22Rv1 (cell line): Measurements from ENCODE around the gene GYS2.
"Not testable (repeated sequence)": the region's sequence is repeated elsewhere in the genome, so short reads cannot be mapped to it uniquely, and the experiment has no call there.

Experiments
- H3K27ac ChIP-seq: fragments of 450-650 bp; 2 replicates; pipeline ENCODE4 v1.5.1; 2017
- ZFX ChIP-seq: fragments of 450-650 bp; IDR thresholded peaks from 2 replicates; pipeline ENCODE4 v1.6.1; 2017; ENCODE audit warnings: antibody characterized with exemption, borderline replicate concordance
- TF ChIP-seq, protein P1 (sequence below): fragments of 450-650 bp; IDR thresholded peaks from 2 replicates; pipeline ENCODE4 v1.5.1; 2017; ENCODE audit warnings: mild to moderate bottlenecking

Gene GYS2

DNA sequence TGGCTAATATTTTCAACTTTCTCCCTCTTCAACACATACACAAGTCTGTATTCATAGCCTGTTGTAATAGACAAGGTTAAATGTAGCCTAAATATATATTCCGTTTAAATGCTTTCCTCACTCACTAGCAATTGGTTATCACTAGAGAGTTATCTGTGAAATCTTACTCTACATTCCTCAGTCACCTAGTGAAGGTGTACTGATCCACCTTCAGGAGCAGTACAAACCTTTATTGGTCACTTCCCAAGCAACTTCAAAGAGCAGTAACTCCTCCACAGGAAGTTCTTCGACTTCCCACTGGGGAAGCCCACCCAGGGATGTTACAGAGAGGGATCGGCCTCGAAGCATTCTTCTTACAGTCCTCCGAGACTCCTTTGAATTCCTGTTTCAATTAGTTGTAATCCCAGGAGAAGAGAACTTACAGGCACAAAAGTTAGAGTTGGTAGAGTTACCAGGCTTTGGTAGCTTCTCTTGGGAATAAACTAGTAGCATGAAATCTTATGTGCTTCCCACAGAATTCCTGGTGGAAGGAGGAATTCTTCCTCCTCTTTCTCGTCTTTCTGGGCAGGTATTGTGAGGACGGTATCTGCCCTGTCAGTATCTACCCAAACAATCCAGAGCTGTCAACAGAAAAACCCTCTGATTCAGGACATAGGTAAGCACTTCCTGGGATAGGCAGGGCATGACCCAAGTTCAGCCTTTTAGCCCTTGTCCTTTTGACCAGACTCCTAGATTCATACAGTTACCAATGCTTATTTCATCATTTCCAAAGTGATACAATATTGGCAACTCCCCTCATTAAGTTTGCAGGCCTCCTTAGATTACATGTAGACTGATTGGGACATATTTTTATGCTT lies at the start of gene GYS2:
Gene GYS2 (minus strand): TSS at position 603 of the 857 bp plus-strand sequence. CDS start 255 bp downstream, at position 348.
- TF ChIP-seq, protein P1, sequence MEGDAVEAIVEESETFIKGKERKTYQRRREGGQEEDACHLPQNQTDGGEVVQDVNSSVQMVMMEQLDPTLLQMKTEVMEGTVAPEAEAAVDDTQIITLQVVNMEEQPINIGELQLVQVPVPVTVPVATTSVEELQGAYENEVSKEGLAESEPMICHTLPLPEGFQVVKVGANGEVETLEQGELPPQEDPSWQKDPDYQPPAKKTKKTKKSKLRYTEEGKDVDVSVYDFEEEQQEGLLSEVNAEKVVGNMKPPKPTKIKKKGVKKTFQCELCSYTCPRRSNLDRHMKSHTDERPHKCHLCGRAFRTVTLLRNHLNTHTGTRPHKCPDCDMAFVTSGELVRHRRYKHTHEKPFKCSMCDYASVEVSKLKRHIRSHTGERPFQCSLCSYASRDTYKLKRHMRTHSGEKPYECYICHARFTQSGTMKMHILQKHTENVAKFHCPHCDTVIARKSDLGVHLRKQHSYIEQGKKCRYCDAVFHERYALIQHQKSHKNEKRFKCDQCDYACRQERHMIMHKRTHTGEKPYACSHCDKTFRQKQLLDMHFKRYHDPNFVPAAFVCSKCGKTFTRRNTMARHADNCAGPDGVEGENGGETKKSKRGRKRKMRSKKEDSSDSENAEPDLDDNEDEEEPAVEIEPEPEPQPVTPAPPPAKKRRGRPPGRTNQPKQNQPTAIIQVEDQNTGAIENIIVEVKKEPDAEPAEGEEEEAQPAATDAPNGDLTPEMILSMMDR, result no peak
- TF ChIP-seq ZFX, result no peak
- H3K27ac ChIP-seq, result no peak within 1 kb of the TSS

DNA sequence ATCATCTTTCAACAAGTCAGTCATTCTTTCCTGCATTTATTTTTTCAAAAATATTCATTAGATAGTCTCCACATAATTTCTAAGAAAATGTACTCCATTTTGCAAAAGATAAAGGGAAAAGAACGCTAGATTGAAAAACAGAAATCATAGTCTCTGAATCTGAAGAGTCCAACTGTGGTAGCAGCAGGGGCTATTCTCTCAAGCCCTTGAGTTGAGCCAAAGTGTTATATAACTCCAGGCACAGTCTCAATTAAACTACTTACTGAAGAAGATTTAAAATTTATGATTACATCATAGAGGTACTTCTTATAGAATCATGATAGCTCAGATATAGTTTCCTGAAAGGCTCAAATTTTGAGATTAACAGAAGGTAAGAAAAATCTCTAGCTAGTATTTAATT lies 47.2 kb upstream of the GYS2 start:
- no peak overlapping the region for H3K27ac ChIP-seq
- TF ChIP-seq, protein P1, result no peak
- no peak for TF ChIP-seq ZFX

DNA sequence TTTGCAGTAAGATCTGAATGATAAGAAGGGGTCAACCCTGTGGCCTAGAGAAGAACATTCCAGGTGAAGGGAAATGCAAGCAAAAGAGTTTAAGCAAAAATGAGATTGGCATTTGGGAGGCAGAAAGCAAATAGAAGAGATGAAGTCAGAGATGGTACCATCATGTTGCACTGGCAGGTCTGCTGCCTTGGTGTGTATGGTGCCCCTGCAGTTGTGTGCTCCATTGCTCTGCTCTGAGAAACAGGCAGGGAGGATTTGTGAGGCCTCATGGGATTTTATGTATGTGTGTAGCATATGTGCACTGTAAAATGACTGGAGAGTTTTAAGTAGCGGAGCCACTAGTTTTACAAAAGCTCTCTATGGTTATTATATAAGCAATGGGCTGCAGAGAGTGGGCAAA lies 46.4 kb upstream of the GYS2 start:
- H3K27ac ChIP-seq, result no peak overlapping the region
- no peak for TF ChIP-seq ZFX
- TF ChIP-seq, protein P1, result no peak

- no peak for TF ChIP-seq ZFX
- TF ChIP-seq, protein P1, result no peak
- no peak overlapping the region for H3K27ac ChIP-seq
Observed at GRCh38 chr12:21649034-21649433, 44.4 kb upstream of the GYS2 start.

DNA sequence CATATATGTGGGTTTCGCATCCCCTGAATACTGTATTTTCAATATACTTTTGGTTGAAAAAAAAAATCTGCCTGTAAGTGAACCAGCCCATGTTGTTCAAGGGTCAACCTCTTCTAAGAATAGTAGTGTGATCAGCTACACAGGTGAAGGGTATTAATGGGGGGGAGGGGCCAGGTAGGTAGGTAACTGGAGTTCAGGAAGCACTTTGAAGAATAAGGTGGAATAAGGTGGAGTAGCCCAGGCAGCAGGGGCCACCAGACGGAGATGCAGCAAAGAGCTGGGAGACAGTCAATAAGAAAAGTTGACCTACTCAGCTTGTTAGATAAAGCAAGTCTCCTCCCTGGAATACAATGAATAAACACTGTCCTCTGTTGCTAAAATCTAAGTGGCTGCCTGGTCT lies 43.7 kb upstream of the GYS2 start:
- no peak for TF ChIP-seq ZFX
- H3K27ac ChIP-seq, result no peak overlapping the region

GRCh38 chr12:21647179-21647578 lies 42.5 kb upstream of the GYS2 start:
- TF ChIP-seq ZFX, result no peak
- TF ChIP-seq, protein P1, result no peak
- no peak overlapping the region for H3K27ac ChIP-seq

- H3K27ac ChIP-seq, result not testable (repeated sequence)
Observed at GRCh38 chr12:21645041-21645500, 40.4 kb upstream of the GYS2 start.

DNA sequence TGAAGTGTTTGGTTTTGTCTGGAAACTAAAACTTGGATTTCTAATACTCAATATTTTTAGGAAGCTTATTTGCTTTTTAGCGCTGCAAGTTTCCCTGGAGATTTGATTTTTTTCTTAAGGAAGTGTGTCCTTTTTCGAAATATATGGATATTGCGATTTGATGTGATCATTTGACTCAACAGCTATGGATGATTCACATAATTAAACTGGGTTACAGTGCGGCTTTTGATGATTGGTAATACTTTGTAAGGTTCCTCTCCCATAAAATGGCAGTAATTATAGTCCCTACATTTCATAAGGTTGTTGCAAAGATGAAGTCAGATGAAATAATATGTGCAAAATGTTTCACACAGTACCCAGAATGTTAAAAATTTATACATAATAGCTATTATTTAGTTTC lies 39.9 kb upstream of the GYS2 start:
- H3K27ac ChIP-seq, result no peak overlapping the region
- TF ChIP-seq, protein P1, result no peak
- no peak for TF ChIP-seq ZFX
